Posterior vena cava (tissue), 2 donors: ENCODE data around the gene CCDC74B. TPM values are rescaled to one million over a fixed set of nuclear protein-coding genes. Genes with fewer than 3 reads are reported as not detected.
"Not testable (repeated sequence)": the region's sequence is repeated elsewhere in the genome, so short reads cannot be mapped to it uniquely, and the experiment has no call there.

Experiments
- DNase-seq: peaks from one replicate; pipeline ENCODE4 v3.0.0-alpha.2; 2020; ENCODE audit warnings: low spot score
- intact Hi-C, 2 donors: fragments of 100-400 bp; cut with DNase I; formaldehyde crosslinking; loops; one replicate each; pipeline versions ENCODE4 v1.14.1 to v1.14.2; 2022 to 2023
- total RNA-seq, 2 donors: library from RNA; stranded (reverse); fragmentation: NEBNext Ultra II Directional; extraction: Animal tissue kit (Norgen Biotek cat#: 25700); gene quantifications; one replicate each; pipeline ENCODE4 v1.2.1, GENCODE V29; 2021
- donor health status: DM: yes; HTN: yes; CAD: no.
- donor health status: DM: yes; HTN: yes; CAD: no.

The CCDC74B gene
- total RNA-seq, 2 donors from 2014 or later, result 1.4 to 1.5 TPM

GRCh38 chr2:130180404-130181324, 35.8 kb upstream of the CCDC74B start:
- DNase-seq, result not testable (repeated sequence)
- intact Hi-C loops, result loop anchor here in 1 of 2 donors (10.0 kb wide), 1 partner anchor 154 kb away; no protein-coding TSS in a partner anchor

GRCh38 chr2:130174866-130175265, 30.0 kb upstream of the CCDC74B start:
- intact Hi-C loops, DNase-seq: not testable (repeated sequence)

- intact Hi-C loops, result no loop called here
- no peak for DNase-seq
These were observed 25.0 kb upstream of the CCDC74B start for GRCh38 chr2:130169896-130170295.

- DNase-seq, intact Hi-C loops: not testable (repeated sequence)
These were observed 24.3 kb upstream of the CCDC74B start for GRCh38 chr2:130169163-130169562.

GRCh38 chr2:130166611-130167010, 21.7 kb upstream of the CCDC74B start:
- DNase-seq, intact Hi-C loops: not testable (repeated sequence)

GRCh38 chr2:130165293-130166016, 20.5 kb upstream of the CCDC74B start:
- DNase-seq, result no peak
- intact Hi-C loops, result no loop called here

GRCh38 chr2:130162968-130163367, 18.1 kb upstream of the CCDC74B start:
- DNase-seq, result no peak
- intact Hi-C loops, result loop anchor here in 1 of 2 donors (5.0 kb wide), 1 partner anchor 864 kb away; no protein-coding TSS in a partner anchor

GRCh38 chr2:130162486-130162885, 17.6 kb upstream of the CCDC74B start:
- intact Hi-C loops, result loop anchor here in 1 of 2 donors (5.0 kb wide), 1 partner anchor 865 kb away; no protein-coding TSS in a partner anchor
- not testable (repeated sequence) for DNase-seq

- intact Hi-C loops, result loop anchor here in 1 of 2 donors (5.0 kb wide), 1 partner anchor 866 kb away; no protein-coding TSS in a partner anchor
- DNase-seq, result not testable (repeated sequence)
These were observed 16.2 kb upstream of the CCDC74B start for GRCh38 chr2:130160838-130161705.

GRCh38 chr2:130160131-130160530, 15.2 kb upstream of the CCDC74B start:
- intact Hi-C loops, result loop anchor here in 1 of 2 donors (5.0 kb wide), 1 partner anchor 867 kb away; no protein-coding TSS in a partner anchor
- no peak for DNase-seq

GRCh38 chr2:130159376-130159775, 14.5 kb upstream of the CCDC74B start:
- intact Hi-C loops, DNase-seq: not testable (repeated sequence)

- intact Hi-C loops, result no loop called here
- DNase-seq, result no peak
These were observed 13.7 kb upstream of the CCDC74B start for GRCh38 chr2:130158631-130159030.

- DNase-seq, intact Hi-C loops: not testable (repeated sequence)
These were observed 13.1 kb upstream of the CCDC74B start for GRCh38 chr2:130157825-130158514.

- DNase-seq, intact Hi-C loops: not testable (repeated sequence)
These were observed 12.4 kb upstream of the CCDC74B start for GRCh38 chr2:130157354-130157753.

- intact Hi-C loops, result no loop called here
- DNase-seq, result peak; percentile 59
These were observed 11.7 kb upstream of the CCDC74B start for GRCh38 chr2:130156624-130157004.

- DNase-seq, result peak; percentile 72
- intact Hi-C loops, result not testable (repeated sequence)
These were observed 11.2 kb upstream of the CCDC74B start for GRCh38 chr2:130155956-130156623.
